Activated CD4-positive, alpha-beta T cell treated with anti-CD3 and anti-CD28 coated beads, Interleukin-2, amount 10 ng/mL, durations not matched to agents 24 days and 14 days (primary cell): ENCODE results near the gene PRSS56. TPM values are rescaled to one million over a fixed set of nuclear protein-coding genes. Genes with fewer than 3 reads are reported as not detected.
A peak's percentile ranks its signal among the peaks of the same experiment; 100 is the strongest.
"Not testable (repeated sequence)": the region's sequence is repeated elsewhere in the genome, so short reads cannot be mapped to it uniquely, and the experiment has no call there.

ENCODE experiments used
- DNase-seq: peaks from one replicate; pipeline ENCODE4 v3.0.0; 2022
- H3K27ac Mint-ChIP-seq: one replicate; pipeline ENCODE4 v1.8.0; 2022; ENCODE audit warnings: mild to moderate bottlenecking, mixed read lengths
- H3K27me3 Mint-ChIP-seq: one replicate; pipeline ENCODE4 v1.8.0; 2022; ENCODE audit warnings: mixed read lengths
- H3K36me3 Mint-ChIP-seq: one replicate; pipeline ENCODE4 v1.8.0; 2022; ENCODE audit warnings: low read depth, mild to moderate bottlenecking, mixed read lengths
- H3K4me1 Mint-ChIP-seq: one replicate; pipeline ENCODE4 v1.8.0; 2021; ENCODE audit warnings: mixed read lengths
- H3K4me3 Mint-ChIP-seq: one replicate; pipeline ENCODE4 v1.8.0; 2022; ENCODE audit warnings: mild to moderate bottlenecking, moderate library complexity, mixed read lengths
- H3K9me3 Mint-ChIP-seq: one replicate; pipeline ENCODE4 v1.8.0; 2021; ENCODE audit warnings: mixed read lengths
- intact Hi-C: fragments of 100-400 bp; cut with micrococcal nuclease; formaldehyde crosslinking; loops from one replicate; pipeline ENCODE4 v1.15.1; 2023
- total RNA-seq: library from RNA; stranded (reverse); gene quantifications from 2 replicates; pipeline ENCODE4 v1.2.3, GENCODE V29; 2022

PRSS56 gene
- total RNA-seq, 1 donor from 2014 or later: not detected

DNA sequence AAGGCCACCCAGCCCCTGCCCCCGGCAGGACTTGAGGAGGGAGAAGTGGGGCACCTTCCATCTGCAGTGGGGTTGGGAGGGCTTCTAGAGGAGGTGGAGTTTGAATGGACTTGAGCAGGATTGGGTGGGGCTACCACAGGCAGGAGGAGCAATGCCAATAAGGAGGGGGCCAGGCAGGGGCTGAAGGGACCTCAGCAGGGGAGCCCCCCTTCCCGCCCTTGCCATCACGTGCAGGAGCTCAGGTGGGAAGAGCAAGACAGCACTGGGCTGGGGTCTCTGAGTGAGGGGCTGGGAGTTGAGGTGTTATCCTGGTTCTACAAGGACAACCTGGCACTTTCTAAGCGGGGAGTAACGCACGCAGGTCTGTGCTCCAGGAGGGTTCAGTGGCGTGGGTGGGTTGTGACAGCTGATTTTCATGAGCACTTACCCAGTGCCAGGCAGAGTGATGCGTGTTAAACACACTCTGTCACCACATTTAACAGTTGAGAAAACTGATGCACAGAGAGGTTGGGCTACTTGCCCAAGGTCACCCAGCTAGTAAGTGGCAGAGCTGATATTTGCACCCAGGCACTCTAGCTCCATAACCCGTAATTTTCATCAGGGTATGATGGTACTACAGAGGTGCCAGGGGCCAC is 10.6 kb downstream of the PRSS56 start:
- Mint-ChIP-seq H3K4me1 (peaks cover 6% of the 10 kb centered on the region), H3K4me3 (no peak overlapping the region), H3K27me3 (peaks cover 9% of the 10 kb centered on the region), H3K27ac (no peak overlapping the region), H3K9me3 (no peaks in the 10 kb centered on the region), H3K36me3 (no peaks in the 10 kb centered on the region)
- no peak for DNase-seq
- intact Hi-C loops: no loop called here

DNA sequence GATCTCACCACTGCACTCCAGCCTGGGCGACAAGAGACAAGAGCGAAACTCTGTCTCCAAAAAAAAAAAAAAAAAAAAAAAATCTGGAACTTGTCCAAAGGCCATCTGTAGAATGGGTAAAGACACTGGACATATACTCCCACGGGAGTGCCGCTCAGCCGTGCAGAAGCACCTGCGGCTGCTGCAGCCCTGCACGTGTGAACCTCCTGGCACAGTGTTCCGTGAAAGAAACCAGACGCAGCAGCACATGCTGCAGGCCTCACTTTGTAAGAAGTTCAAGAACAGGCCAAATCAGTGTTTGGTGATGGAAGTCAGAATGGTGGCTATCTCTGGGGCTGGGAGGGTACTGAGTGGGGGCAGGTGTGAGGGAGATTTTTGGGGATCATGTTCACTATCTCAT is 12.2 kb downstream of the PRSS56 start:
- Mint-ChIP-seq H3K27ac (no peak overlapping the region), H3K27me3 (peaks cover 4% of the 10 kb centered on the region), H3K9me3 (no peaks in the 10 kb centered on the region), H3K4me1 (peaks cover 6% of the 10 kb centered on the region), H3K36me3 (no peaks in the 10 kb centered on the region), H3K4me3 (no peak overlapping the region)
- no peak for DNase-seq
- intact Hi-C loops: no loop called here

DNA sequence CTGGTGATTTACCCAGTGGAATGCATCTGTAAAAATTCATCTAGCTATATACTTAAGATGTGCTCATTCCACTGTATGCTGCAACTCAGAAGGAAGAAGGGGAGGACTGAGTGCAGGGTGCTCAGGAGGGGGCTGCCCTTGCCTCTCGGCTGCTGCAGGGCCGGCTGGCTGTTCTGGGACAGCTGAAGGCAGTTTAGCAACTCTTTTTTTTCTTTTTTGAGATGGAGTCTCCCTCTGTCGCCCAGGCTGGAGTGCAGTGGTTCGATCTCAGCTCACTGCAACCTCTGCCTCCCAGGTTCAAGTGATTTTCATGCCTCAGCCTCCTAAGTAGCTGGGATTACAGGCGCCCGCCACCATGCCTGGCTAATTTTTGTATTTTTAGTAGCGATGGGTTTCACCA is 12.6 kb downstream of the PRSS56 start:
- H3K4me1 Mint-ChIP-seq, H3K27me3 Mint-ChIP-seq, intact Hi-C loops, DNase-seq, H3K4me3 Mint-ChIP-seq, H3K36me3 Mint-ChIP-seq, H3K27ac Mint-ChIP-seq, H3K9me3 Mint-ChIP-seq: not testable (repeated sequence)

DNA sequence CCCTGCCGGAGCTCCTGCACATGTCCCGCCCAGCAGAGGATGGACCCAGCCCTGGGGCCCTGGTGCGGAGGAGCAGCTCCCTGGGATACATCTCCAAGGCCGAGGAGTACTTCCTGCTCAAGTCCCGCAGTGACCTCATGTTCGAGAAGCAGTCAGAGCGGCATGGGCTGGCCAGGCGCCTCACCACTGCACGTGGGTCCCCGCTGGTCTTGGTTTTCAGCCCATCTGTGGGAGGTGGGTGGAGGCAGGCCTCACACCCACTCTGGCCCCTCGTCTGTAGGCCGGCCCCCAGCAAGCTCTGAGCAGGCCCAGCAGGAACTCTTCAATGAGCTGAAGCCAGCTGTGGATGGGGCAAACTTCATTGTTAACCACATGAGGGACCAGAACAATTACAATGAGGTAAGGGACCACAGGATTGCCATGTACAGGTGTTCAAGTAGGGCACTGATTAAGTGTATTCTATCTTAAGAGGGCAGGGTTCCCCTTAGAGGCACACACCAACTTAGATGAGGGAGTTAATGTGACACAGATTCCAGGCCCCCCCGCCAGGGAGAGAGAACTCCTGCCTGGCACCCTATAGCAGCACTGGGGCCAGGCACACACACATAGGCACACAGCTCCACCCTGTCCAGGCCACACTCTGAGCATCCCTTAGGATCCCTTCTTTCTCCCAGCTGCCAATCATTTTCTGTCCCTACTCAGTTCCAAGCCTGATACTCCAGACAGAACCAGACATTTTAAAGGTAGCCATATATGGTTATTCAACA is 13.9 kb downstream of the PRSS56 start:
- no peaks in the 10 kb centered on the region for H3K9me3 Mint-ChIP-seq
- no peak overlapping the region for H3K4me3 Mint-ChIP-seq
- intact Hi-C loops: no loop called here
- H3K27ac Mint-ChIP-seq: no peak overlapping the region
- no peak for DNase-seq
- peaks cover 5% of the 10 kb centered on the region for H3K27me3 Mint-ChIP-seq
- H3K36me3 Mint-ChIP-seq: no peaks in the 10 kb centered on the region
- H3K4me1 Mint-ChIP-seq: peaks cover 2% of the 10 kb centered on the region

DNA sequence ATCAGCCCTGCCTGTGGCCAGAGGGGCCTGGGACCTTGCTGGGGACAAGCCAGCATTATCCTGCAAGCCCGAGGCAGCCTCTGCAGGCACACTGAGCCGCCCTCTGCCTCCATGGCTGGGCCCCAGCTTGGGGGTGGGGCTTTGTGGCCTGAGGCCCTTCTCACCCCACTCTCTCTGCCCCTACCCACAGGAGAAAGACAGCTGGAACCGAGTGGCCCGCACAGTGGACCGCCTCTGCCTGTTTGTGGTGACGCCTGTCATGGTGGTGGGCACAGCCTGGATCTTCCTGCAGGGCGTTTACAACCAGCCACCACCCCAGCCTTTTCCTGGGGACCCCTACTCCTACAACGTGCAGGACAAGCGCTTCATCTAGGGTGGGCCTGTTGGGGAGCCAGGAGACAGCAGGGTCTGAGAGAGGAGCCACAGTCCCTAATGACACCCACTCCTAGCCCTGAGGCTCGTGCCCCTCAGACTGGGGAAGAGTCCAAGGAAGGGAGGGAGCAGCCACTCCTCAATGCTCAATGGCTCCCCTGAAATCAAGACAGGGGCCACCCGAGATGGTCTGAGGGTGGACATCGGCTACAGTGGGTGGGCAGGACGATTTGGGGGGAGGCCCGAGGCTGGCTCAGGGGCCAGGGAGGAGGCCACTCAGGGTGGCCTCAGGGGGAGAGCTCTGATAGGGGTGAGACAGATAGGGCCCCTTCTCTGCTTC is 14.9 kb downstream of the PRSS56 start:
- Mint-ChIP-seq H3K4me1 (peaks cover 2% of the 10 kb centered on the region), H3K27ac (no peak overlapping the region), H3K27me3 (peaks cover 5% of the 10 kb centered on the region), H3K9me3 (no peaks in the 10 kb centered on the region), H3K4me3 (no peak overlapping the region), H3K36me3 (no peaks in the 10 kb centered on the region)
- intact Hi-C loops: no loop called here
- DNase-seq: no peak

DNA sequence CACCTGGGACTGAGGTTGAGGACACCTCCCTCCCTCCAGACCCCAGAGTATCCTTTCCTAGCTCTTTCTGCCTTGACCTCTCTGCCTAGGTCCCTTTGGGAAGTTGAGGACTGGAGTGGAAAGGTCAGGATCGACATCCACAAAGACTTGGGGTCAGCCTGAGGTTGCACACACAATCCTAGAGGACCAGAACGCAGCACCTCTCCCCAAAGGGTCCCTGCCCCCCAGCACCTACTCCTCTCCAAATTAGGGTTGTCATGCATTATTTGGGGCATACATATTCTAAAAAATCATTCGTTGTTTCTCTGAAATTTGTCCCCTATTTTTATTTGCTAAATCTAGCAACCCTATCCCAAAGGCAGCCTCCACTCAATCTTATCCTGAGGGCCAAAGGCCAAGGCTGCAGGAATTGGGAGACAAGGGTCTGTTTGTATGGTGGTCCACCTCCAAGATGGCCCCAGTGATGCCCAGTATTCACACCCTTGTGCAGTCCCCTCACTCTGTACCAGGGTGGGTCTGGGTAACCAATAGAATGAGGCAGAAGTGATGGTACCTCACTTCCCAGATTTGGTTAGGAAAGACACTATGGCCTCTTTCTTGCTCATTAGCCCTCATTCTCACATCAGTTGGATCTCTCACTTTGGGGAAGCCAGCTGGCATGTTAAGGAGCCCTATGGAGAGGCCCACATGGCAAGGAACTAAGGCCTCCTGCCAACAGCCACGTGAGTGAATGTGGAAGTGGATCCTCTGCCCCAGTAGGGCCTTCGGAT is 15.8 kb downstream of the PRSS56 start:
- Mint-ChIP-seq H3K9me3 (no peaks in the 10 kb centered on the region), H3K36me3 (no peaks in the 10 kb centered on the region), H3K4me3 (no peak overlapping the region), H3K4me1 (peaks cover 2% of the 10 kb centered on the region), H3K27ac (no peak overlapping the region), H3K27me3 (peaks cover 5% of the 10 kb centered on the region)
- no peak for DNase-seq
- intact Hi-C loops: no loop called here

DNA sequence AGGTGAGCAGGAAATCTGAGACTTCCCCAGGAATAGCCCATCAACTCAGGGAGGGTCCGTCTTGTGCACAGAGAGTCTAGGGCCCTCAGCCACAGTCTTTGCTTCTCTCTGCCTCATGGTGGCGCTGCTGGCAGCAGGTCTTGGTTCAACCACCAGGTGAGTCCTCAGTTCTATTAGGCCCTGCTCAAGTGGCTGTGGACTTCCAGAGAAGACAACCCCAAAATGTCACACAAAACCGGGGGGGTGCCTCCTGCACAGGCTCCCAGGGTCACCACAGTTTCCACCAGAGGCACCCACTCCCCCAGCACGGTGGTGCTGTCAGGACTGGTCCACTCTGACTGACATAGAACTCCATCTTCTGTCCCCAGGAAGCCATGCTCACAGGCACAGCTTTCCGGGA is 16.9 kb downstream of the PRSS56 start:
- Mint-ChIP-seq H3K4me3 (no peak overlapping the region), H3K36me3 (no peaks in the 10 kb centered on the region), H3K9me3 (no peaks in the 10 kb centered on the region), H3K4me1 (peaks cover 2% of the 10 kb centered on the region), H3K27ac (no peak overlapping the region), H3K27me3 (peaks cover 5% of the 10 kb centered on the region)
- intact Hi-C loops: no loop called here
- peak; percentile 64 for DNase-seq

DNA sequence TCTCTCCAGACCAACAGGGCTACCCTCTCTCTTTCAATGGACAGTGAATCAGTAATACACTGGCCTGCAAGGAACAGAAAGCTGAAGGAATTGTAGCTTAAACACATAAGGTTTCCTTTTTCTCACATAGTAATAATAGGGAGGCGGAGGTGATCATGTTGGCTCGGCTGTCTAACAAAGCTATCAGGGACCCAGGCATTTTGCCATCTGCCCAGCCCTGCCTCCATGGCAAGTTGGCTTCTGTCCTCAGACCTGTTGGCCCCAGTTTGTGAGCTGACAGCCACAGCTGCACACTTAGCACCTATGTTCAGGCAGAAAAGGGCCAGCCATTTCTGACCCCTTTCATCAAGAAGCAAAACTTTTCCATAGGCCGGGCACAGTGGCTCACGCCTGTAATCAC is 17.3 kb downstream of the PRSS56 start:
- no peaks in the 10 kb centered on the region for H3K36me3 Mint-ChIP-seq
- DNase-seq: no peak
- peaks cover 5% of the 10 kb centered on the region for H3K27me3 Mint-ChIP-seq
- no peak overlapping the region for H3K27ac Mint-ChIP-seq
- H3K4me3 Mint-ChIP-seq: no peak overlapping the region
- intact Hi-C loops: no loop called here
- peaks cover 2% of the 10 kb centered on the region for H3K4me1 Mint-ChIP-seq
- no peaks in the 10 kb centered on the region for H3K9me3 Mint-ChIP-seq

DNA sequence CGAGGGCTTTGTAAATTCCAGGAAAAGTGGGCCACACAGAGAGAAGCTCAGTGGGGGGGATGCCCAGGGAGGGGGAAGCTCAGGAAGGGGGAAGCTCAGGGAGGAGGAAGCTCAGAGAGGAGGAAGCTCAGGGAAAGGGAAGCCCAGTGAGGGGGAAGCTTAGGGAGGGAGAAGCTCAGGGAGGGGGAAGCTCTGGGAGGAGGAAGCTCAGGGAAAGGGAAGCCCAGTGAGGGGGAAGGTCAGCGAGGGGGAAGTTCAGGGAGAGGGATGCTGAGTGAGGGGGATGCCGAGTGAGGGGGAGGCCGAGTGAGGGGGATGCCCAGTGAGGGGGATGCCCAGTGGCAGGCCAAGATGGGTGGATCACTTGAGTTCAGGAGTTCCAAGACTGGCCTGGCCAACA is 18.5 kb downstream of the PRSS56 start:
- Mint-ChIP-seq H3K27ac (no peak overlapping the region), H3K36me3 (peaks cover 3% of the 10 kb centered on the region), H3K4me1 (peaks cover 5% of the 10 kb centered on the region), H3K27me3 (peaks cover 5% of the 10 kb centered on the region), H3K9me3 (no peaks in the 10 kb centered on the region), H3K4me3 (no peak overlapping the region)
- intact Hi-C loops: no loop called here
- DNase-seq: no peak

DNA sequence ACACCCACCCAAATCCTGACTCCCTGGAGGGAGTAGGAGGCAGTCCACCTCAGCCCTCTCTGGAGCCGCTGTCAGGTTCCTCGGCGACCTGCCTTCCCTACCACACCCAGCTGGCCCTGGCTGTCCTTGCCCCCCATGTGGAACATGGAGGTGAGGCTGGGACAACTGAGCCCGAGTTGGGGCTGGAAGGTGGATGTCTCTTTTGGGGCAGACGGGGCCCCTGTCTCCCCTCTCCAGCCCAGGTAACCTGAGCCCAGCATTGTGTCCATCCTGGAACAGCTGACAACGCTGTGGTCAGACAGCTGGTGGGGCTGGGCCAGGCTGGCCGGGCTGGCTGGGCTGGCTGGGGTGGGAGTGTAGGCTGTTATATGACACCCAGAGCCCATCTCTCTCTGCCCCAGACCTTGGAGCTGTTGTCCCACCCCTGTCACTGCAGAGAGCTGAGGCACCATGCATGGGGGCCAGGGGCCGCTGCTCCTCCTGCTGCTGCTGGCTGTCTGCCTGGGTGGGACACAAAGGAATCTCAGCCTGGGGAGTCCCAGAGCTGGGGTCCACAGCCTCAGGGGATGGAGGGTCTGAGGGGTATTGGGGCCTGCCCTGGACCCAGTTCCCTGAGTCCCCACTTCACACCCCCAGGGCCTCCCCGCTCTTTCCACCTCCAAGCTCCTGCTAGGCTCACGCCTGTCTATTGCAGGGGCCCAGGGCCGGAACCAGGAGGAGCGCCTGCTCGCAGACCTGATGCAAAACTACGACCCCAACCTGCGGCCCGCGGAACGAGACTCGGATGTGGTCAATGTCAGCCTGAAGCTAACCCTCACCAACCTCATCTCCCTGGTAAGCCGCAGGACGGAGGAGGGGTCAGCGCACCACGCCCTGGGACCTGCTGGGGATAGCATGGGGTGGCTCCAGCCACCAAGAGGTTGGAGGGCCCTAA is 19.4 kb downstream of the PRSS56 start, which contains the start of gene CHRNG:
Gene CHRNG (plus strand): TSS at position 395 of the 934 bp plus-strand sequence. CDS start 56 bp downstream, at position 451.
- Mint-ChIP-seq H3K27ac (no peak within 1 kb of the TSS), H3K9me3 (no peaks in the 10 kb centered on the region), H3K4me1 (peaks cover 5% of the 10 kb centered on the region), H3K36me3 (peaks cover 4% of the 10 kb centered on the region), H3K27me3 (peaks cover 5% of the 10 kb centered on the region), H3K4me3 (no peak within 1 kb of the TSS)
- no peak for DNase-seq
- intact Hi-C loops: no loop called here

DNA sequence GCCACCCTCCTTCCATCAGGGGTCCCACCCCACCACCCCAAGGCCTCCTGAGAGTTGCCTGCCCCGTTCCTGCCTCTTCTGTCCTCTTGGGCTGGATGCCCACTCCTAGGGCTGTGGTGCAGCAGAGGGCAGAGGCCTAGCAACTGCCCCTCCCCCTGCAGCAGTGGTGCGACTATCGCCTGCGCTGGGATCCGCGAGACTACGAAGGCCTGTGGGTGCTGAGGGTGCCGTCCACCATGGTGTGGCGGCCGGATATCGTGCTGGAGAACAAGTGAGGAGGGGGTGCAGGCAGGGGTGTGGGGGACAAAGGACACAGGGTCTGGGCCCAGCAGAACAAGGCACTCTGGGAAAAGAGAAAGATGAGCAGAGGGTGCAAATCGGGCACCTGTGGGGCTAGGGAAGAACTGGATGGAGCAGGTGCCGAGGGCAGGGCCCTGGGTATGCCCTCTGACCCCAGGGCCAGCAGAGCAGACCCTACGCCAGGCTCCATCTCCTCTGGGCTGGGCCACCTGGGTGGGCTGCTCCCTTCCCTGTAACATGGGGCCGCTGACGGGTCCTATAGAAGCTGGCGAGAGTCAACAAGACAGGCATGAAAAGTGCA is 20.4 kb downstream of the PRSS56 start:
- Mint-ChIP-seq H3K4me3 (no peak overlapping the region), H3K36me3 (peaks cover 7% of the 10 kb centered on the region), H3K4me1 (peaks cover 5% of the 10 kb centered on the region), H3K9me3 (no peaks in the 10 kb centered on the region), H3K27me3 (peaks cover 5% of the 10 kb centered on the region), H3K27ac (no peak overlapping the region)
- intact Hi-C loops: no loop called here
- no peak for DNase-seq

DNA sequence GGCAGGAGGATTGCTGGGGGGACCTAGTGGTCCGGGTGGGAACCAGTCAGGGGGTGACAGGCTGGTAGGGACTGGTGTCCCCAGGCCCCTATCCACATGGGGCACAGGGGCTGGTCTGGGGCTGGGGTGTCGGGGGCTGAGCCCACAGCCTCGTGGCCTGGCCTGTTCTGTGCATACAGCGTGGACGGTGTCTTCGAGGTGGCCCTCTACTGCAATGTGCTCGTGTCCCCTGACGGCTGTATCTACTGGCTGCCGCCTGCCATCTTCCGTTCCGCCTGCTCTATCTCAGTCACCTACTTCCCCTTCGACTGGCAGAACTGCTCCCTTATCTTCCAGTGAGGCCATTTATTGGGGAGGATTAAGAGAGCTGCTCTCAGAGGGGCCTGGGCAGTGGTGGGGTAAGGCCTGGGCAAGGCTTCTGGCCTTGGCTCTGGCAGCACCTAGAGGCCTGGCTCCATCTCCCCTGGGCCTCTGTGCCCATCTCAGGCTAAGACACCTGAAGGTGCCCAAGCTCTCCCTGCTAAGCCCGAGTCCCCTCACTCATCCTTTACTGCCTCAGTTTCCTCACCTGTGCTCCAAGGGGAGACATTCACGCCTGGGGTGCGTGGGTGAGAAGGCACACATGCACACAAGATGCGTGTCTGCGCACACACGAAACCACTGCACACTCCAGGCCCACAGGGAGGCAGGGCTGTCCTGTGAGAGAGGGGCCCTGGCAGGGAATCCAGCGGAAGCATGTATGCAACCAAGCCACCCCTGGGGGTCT is 21.2 kb downstream of the PRSS56 start:
- Mint-ChIP-seq H3K9me3 (no peaks in the 10 kb centered on the region), H3K4me1 (peaks cover 6% of the 10 kb centered on the region), H3K36me3 (peaks cover 12% of the 10 kb centered on the region), H3K27ac (no peak overlapping the region), H3K4me3 (no peak overlapping the region), H3K27me3 (peaks cover 5% of the 10 kb centered on the region)
- intact Hi-C loops: no loop called here
- DNase-seq: no peak
